K562 treated with DMSO at 1 percent for 48 hours (cell line): ENCODE measurements around the gene ZNF765. TPM values are rescaled to one million over a fixed set of nuclear protein-coding genes. Genes with fewer than 3 reads are reported as not detected.

Source experiments
- total RNA-seq: library from RNA; unstranded; fragments of 300-600 nt; gene quantifications from 2 replicates; pipeline ENCODE4 v1.2.3, GENCODE V29; 2022; ENCODE audit warnings: low replicate concordance; ENCODE audit errors: extremely low read depth

ZNF765 gene
- total RNA-seq, result not detected in 2 replicates

DNA sequence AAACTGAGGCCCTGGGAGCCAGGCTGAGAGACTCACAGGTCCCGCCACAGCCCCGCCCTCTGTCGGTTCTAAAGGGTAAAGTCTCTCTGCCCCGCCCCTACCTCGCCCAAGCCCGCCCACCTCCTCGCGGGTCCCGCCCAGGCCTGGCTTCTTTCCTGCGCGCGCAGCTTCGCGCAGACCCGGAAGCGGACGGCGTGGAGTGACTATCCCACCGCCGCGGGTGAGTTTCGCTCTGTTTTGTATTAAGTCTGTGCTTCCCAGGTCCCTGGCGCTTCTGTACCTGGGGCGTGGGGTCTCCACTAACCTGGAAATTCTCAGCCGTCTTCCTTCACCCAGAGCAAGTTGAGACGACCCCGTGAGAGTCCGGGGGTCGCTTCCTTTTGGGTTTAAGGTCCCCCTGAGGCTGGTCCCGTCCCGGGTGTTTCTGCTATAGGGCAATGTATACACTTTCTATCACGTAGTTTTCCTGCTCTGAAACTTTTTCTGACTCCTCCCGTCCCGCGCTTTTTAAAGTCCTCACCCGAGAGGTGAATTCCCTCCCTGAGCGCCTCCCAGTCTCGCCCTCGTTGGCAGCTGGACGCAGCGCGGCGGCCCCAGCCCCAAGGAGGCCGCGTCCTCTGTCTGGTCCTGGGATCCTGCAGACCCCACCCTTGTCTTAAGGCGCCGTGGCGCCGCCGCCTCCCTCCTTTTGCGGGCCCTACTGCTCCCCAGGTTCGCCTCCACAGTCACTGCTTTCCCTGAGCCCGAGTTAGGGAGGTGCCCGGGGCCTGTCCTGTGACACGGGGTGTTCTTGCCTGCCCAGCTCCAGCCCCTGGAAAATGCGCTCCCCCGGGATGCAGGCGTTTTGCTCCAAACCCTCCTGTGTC lies at the start of gene ZNF765:
ZNF765 (plus strand) TSS at position 176 of the 866 bp plus-strand sequence. CDS start 2,867 bp downstream, outside the sequence.

DNA sequence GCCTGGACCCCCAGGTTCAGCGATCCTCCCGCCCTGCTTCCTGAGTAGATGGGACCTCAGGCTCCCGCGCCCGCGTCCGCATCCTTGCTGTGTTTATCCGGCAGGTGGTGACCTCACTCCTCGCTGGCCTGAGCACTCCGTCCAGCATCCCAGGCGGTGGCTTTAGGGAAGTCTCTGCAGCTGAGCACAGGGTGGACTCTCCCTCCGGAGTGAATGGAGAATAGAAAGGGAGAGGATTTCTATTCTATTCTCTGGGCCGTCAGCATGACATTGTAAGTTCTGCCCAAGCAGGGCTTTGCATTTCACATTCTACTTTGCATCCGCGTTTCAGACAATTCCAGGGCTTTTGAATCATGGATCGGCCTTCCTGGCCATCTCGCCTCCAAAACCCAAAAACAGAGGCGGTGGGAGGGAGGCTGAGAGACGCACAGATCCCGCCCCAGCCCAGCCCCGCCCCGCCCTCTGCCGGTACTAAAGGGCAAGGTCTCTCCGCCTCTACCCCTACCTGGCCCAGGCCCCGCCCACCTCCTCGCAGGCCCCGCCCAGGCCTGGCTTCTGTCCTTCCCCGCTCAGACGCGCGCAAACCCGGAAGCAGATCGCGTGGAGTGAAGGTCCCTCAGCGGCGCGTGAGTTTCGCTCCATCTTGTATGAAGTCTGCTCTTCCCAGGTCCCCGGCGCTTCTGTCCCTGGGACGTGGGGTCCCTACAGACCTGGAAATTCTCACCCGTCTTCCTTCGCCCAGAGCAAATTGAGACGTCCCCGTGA lies 29.6 kb upstream of the ZNF765 start, which contains the start of gene ZNF525:
ZNF525 (plus strand) TSS at position 572 of the 765 bp plus-strand sequence. CDS start 6,577 bp downstream, outside the sequence.

DNA sequence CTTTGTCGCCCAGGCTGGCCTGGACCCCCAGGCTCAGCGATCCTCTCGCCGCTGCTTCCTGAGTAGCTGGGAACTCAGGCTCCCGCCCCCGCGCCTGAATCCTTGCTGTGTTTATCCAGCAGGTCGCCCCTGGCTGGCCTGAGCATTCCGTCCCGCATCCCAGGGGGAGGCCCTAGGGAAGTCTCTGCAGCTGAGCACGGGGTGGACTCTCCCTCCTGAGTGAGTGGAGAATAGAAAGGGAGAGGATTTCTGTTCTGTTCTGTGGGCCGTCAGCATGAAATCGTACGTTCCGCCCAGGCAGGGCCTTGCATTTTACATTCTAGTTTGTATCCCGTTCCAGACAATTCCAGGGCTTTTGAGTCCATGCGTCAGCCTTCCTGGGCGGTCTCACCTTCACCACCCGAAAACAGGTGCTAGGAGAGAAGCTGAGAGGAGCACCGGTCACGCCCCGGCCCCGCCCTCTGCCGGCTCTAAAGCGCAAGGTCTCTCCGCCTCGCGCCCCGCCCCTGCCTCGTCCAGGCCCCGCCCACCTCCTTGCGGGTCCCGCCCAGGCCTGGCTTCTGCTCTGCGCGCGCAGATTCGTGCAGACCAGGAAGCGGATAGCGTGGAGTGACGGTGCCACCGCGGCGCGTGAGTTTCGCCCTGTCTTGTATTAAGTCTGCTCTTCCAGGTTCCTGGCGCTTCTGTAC lies 36.6 kb downstream of the ZNF765 start, which contains the start of gene ZNF761:
ZNF761 (plus strand) TSS at position 586 of the 689 bp plus-strand sequence. CDS start 15,285 bp downstream, outside the sequence.

DNA sequence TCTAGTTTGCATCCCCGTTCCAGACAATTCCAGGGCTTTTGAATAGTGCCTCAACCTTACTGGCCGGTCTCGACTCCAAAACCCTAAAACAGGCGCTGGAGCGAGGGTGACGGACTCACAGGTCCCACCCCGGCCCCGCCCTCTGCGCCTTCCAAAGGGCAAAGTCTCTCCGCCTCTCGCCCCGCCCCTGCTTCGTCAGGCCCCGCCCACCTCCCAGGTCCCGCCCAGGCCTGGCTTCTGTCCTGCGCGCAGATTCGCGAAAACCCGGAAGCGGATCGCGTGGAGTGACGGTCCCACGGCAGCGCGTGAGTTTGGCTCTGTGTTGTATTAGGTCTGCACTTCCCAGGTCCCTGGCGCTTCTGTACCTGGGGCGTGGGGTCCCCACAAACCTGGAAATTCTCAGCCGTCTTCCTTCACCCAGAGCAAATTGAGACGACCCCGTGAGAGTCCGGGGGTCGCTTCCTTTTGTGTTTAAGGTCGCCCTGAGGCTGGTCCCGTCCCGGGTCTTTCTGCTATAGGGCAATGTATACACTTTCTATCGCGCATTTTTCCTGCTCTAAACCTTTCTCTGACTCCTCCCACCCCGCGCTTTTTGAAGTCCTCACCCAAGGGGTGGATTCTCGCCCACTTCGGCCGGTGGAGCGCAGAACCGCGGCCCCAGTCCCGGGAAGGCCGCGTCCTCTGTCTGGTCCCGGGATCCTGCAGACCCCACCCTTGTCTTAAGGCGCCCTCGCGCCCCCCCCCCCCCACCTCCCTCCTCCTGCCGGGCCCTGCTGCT lies 72.7 kb downstream of the ZNF765 start, which contains the start of gene ZNF813:
ZNF813 (plus strand) TSS at position 249 of the 778 bp plus-strand sequence. CDS start 16,090 bp downstream, outside the sequence.

Other genes with a start within 250 kb of the ZNF765 start
- gene ZNF347, start 236.1 kb upstream of the ZNF765 start, total RNA-seq, result not detected in 2 replicates
- gene ZNF665, start 201.8 kb upstream of the ZNF765 start, total RNA-seq, result not detected in 2 replicates
- gene ZNF677, start 140.3 kb upstream of the ZNF765 start, total RNA-seq, result not detected in 2 replicates
- gene VN1R2, start 136.9 kb upstream of the ZNF765 start, total RNA-seq, result not detected in 2 replicates
- not detected in 2 replicates for gene VN1R4, start 127.4 kb upstream of the ZNF765 start, total RNA-seq
- gene ZNF845, start 61.4 kb upstream of the ZNF765 start, total RNA-seq, result not detected in 2 replicates
- not detected in 2 replicates for gene ZNF525, start 29.4 kb upstream of the ZNF765 start, total RNA-seq
- gene ZNF761, start 36.8 kb downstream of the ZNF765 start, total RNA-seq, result not detected in 2 replicates
- gene ZNF813, start 72.6 kb downstream of the ZNF765 start, total RNA-seq, result not detected in 2 replicates
- not detected in 2 replicates for gene ZNF331, start 143.0 kb downstream of the ZNF765 start, total RNA-seq
- gene DPRX, start 236.8 kb downstream of the ZNF765 start, total RNA-seq, result not detected in 2 replicates